ENCODE results near the gene SRSF7. TPM values are rescaled to one million over a fixed set of nuclear protein-coding genes. Genes with fewer than 3 reads are reported as not detected.

SRSF7 gene
- total RNA-seq, 5 donors from 2014 or later (not counting 1 experiment from before 2014, with no cell fraction given): 252 to 649 (median 265) TPM

DNA sequence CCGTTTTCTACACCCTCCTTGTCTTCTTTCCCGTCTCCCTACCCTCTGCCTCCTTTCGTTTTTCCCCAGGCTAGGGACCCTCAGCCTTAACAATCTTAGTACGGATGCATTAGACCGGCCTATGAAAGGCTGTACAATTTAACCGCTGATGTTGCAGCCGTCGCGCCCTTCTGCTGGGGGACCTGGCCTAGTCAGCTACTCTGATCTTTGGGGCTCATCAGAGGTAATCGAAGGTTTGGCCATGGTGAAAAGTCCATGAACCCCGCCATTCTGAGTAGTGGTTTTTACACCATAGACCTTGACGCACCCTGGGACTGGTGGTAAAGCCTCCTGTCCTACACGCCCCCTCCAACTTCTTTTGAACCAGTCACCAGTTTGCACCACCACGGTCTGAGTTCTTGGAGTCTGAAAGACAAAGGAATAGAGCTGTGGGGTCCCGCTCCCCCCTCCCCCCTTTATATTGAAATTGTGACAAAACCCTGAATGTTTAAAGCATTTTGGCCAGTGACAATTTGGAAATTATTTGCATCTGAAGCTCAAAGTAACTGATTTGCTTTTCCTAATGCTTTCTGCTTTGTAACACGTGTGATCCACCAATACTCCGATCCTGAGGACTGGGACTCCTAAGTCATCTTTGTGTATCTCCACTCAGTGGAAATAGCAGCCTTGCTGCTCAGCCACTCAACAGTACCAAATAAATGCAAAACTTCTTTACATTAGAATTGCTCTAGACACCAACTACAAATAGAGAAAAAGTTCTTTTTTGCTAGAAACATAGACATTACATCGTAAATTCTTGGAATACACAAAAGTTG, 642 bp upstream of the SRSF7 start:
- ChIA-PET POLR2A (interaction anchor here (0.5 to 2.5 kb wide), 87 partner anchors 8 to 1787 kb away, joined by 3 to 41 read pairs (median 4); partner anchors contain the start of genes GALM (in 2 of the 2), GEMIN6 (in 2 of the 2), CEBPZ (in 1 of the 2) and DHX57 (in 1 of the 2)), CTCF (interaction anchor here (0.6 to 1.9 kb wide), 10 partner anchors 12 to 436 kb away, joined by 3 to 10 read pairs (median 4); no protein-coding TSS in a partner anchor)
- Histone ChIP-seq H3K27me3 (replicated peaks in 1 of 2; ENCODE audit: control insufficient read depth in 2 of 2, extremely low read depth in 1 of 2, insufficient read depth in 2 of 2, low read length in 1 of 2) (no peaks in the 10 kb centered on the region), H3K4me1 (ENCODE audit: control insufficient read depth in 1 of 2, extremely low read depth in 1 of 2, insufficient read depth in 2 of 2, low read length in 2 of 2) (peaks cover 30 to 46% of the 10 kb centered on the region in 2 experiments), H3K4me3 (ENCODE audit: control insufficient read depth in 1 of 2, extremely low read depth in 1 of 2, low read length in 1 of 2) (peak overlapping the region; percentile 89 to 95), H3K27ac (ENCODE audit: low read length) (peak overlapping the region; percentile 96), H3K9me3 (no peaks in the 10 kb centered on the region), H3K36me3 (ENCODE audit: control insufficient read depth in 2 of 2, extremely low read depth in 1 of 2, insufficient read depth in 1 of 2, low read length in 1 of 2) (peaks cover 4 to 32% of the 10 kb centered on the region in 2 donors)
- H3K27me3 Mint-ChIP-seq: peaks cover 0 to 3% of the 10 kb centered on the region in 2 donors
- no peaks in the 10 kb centered on the region for H3K9me3 Mint-ChIP-seq
- peak in 5 of 35 experiments; percentile 2 to 51 (median 17) for DNase-seq
- H3K4me1 Mint-ChIP-seq: peaks cover 44 to 58% (median 54%) of the 10 kb centered on the region in 3 donors
- peaks cover 37% of the 10 kb centered on the region for H3K36me3 Mint-ChIP-seq
- 17% methylated on average over 14 of the region's 18 CpGs for WGBS (ENCODE audit: insufficient coverage)
- H3K4me3 Mint-ChIP-seq: peak overlapping the region; percentile 99 to 100 (median 100)
- peak overlapping the region; percentile 99 to 100 for H3K27ac Mint-ChIP-seq
- ATAC-seq (replicated peaks in 1 of 4): peak in 3 of 4 experiments; percentile 3

DNA sequence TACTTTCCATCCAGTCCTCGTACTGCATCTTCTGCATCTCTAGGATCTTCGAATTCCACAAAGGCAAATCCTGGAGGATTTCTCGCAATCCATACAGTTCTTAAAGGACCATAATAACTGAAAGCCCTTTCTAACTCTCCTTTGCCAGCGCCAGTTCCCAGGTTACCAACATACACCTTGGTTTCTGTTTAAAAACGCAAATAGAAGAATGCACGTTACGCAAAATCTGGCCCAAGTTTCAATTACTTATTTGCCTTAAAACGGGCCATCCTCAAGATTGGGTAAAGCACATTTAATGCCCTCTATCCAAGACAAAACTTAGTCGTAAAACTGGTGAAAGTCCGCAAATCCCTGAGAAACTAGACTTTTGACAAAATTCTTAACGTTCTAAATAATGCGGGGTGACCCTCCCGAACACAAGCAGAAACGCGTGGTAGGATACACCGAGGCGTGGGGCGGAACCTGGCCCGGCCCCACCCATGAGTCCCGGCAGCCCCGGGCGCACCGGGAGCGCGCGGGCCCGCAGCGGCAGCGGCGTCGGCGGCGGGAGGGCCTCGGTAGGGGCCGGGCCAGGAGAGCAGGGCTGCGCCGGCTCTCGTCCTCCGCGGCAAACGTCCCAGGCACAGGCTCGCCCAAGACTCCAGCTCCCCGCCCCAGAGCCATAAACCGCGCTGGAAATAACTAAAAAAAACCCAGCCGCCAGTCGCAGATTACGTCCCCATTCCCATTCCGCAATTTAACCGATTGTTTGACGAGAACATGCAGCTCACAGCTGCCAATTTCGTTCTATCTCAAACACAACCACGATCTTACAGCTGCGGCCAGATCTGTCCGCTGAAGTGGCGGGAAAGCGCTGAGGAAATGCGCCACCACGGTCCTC, 910 bp downstream of the SRSF7 start:
- Histone ChIP-seq H3K4me3 (ENCODE audit: control insufficient read depth in 1 of 2, extremely low read depth in 1 of 2, low read length in 1 of 2) (peak overlapping the region; percentile 89 to 95), H3K4me1 (ENCODE audit: control insufficient read depth in 1 of 2, extremely low read depth in 1 of 2, insufficient read depth in 2 of 2, low read length in 2 of 2) (peaks cover 39 to 49% of the 10 kb centered on the region in 2 experiments), H3K27ac (ENCODE audit: low read length) (peak overlapping the region; percentile 96), H3K36me3 (ENCODE audit: control insufficient read depth in 2 of 2, extremely low read depth in 1 of 2, insufficient read depth in 1 of 2, low read length in 1 of 2) (peaks cover 4 to 48% of the 10 kb centered on the region in 2 donors), H3K9me3 (no peaks in the 10 kb centered on the region), H3K27me3 (replicated peaks in 1 of 2; ENCODE audit: control insufficient read depth in 2 of 2, extremely low read depth in 1 of 2, insufficient read depth in 2 of 2, low read length in 1 of 2) (no peaks in the 10 kb centered on the region)
- peaks cover 60 to 74% (median 70%) of the 10 kb centered on the region in 3 donors for H3K4me1 Mint-ChIP-seq
- WGBS (ENCODE audit: insufficient coverage): under 1% methylated on average over 55 of the region's 59 CpGs
- CTCF ChIA-PET: interaction anchor here (1.2 to 1.9 kb wide), 2 partner anchors 10 to 165 kb away, joined by 3 to 8 read pairs; no protein-coding TSS in a partner anchor
- ATAC-seq (replicated peaks in 1 of 4) (peak; percentile 27 to 52 (median 45)), DNase-seq (peak in 32 of 35 experiments; percentile 4 to 62 (median 32))
- POLR2A ChIA-PET: interaction anchor here (0.5 to 2.5 kb wide), 33 partner anchors 7 to 1518 kb away, joined by 3 to 36 read pairs (median 5); partner anchors contain the start of genes GALM (in 2 of the 2), CEBPZ (in 1 of the 2), DHX57 (in 1 of the 2) and HNRNPLL (in 1 of the 2)
- peaks cover 0 to 3% of the 10 kb centered on the region in 2 donors for H3K27me3 Mint-ChIP-seq
- no peaks in the 10 kb centered on the region for H3K9me3 Mint-ChIP-seq
- H3K36me3 Mint-ChIP-seq: peaks cover 51% of the 10 kb centered on the region
- peak overlapping the region; percentile 99 to 100 (median 100) for H3K4me3 Mint-ChIP-seq
- H3K27ac Mint-ChIP-seq: peak overlapping the region; percentile 99 to 100

DNA sequence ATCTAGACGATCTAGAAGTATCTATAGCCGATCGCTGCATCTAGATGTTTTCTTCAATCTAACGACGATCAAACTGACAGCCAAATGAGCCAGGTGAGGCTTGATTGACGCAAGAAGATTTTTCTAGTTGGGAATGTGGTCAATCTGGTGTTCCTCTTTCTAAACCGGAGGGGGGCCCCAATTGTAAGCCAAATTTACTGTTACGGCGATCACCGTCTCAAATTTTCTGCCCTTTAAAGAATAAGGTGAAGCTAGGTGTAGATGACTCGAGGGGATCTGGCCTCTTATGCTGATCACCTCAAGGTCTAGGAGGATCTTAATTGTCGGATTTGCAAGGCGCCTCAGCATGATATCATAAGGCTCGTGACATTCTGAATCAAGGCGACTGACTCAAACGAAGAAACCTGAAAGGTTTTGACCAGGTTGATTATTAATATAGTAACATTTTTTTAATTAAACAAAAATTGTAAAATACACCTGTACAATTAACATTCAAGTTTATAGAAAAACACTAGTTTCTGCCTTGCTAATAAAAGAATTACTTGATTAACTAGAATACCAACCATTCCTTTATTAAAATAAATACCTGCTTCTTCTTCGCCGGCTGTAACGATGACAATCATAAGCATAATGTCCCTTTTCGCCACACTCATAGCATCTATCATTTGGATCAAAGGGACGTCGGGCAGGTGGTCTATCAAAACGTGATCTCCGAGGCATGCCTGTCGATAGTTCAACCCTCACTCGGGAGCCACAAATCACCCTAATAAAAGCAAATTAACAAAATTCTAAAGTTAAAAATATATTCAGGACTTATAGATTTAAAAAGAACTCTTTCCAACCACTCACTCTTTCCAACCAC, 2.0 kb downstream of the SRSF7 start:
- peak overlapping the region; percentile 84 to 89 for H3K27ac Mint-ChIP-seq
- Histone ChIP-seq H3K4me1 (ENCODE audit: control insufficient read depth in 1 of 2, extremely low read depth in 1 of 2, insufficient read depth in 2 of 2, low read length in 2 of 2) (peaks cover 42 to 46% of the 10 kb centered on the region in 2 experiments), H3K4me3 (ENCODE audit: control insufficient read depth in 1 of 2, extremely low read depth in 1 of 2, low read length in 1 of 2) (peak overlapping the region; percentile 89 to 95), H3K9me3 (no peaks in the 10 kb centered on the region), H3K36me3 (ENCODE audit: control insufficient read depth in 2 of 2, extremely low read depth in 1 of 2, insufficient read depth in 1 of 2, low read length in 1 of 2) (peaks cover 4 to 57% of the 10 kb centered on the region in 2 donors), H3K27me3 (replicated peaks in 1 of 2; ENCODE audit: control insufficient read depth in 2 of 2, extremely low read depth in 1 of 2, insufficient read depth in 2 of 2, low read length in 1 of 2) (no peaks in the 10 kb centered on the region), H3K27ac (ENCODE audit: low read length) (peak overlapping the region; percentile 96)
- H3K9me3 Mint-ChIP-seq: no peaks in the 10 kb centered on the region
- peaks cover 60% of the 10 kb centered on the region for H3K36me3 Mint-ChIP-seq
- peaks cover 70 to 83% (median 78%) of the 10 kb centered on the region in 3 donors for H3K4me1 Mint-ChIP-seq
- H3K27me3 Mint-ChIP-seq: peaks cover 0 to 3% of the 10 kb centered on the region in 2 donors
- ChIA-PET CTCF (interaction anchor here (0.6 to 9.6 kb wide), 3 partner anchors 167 to 206 kb away, joined by 3 to 97 read pairs (median 5); no protein-coding TSS in a partner anchor), POLR2A (interaction anchor here (0.5 to 1.2 kb wide), 8 partner anchors 49 to 562 kb away, joined by 3 to 5 read pairs (median 4); no protein-coding TSS in a partner anchor)
- 22% methylated on average over 17 of the region's 26 CpGs for WGBS (ENCODE audit: insufficient coverage)
- no peak for ATAC-seq (replicated peaks in 1 of 4)
- peak overlapping the region; percentile 99 to 100 (median 100) for H3K4me3 Mint-ChIP-seq
- DNase-seq: peak in 1 of 35 experiments; percentile 50

DNA sequence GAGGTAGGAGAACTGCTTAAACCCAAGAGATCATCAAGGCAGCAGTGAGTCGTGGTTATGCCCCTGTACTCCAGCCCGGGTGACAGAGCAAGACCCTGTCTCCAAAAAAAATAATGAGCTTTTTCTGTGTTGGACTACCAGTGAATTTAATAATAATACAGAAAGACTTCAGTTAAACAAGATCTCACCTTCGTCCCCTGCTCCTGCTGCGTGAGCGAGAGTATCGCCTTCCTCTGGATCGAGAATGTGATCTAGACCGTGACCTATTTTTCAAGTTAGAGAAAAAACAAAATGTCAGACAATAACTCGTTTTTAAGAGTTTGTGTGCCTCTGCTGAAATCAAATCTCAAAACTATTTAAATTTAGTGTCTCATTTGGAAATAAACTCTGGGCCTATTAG, 2.8 kb downstream of the SRSF7 start:
- Histone ChIP-seq H3K4me1 (ENCODE audit: control insufficient read depth in 1 of 2, extremely low read depth in 1 of 2, insufficient read depth in 2 of 2, low read length in 2 of 2) (peaks cover 41 to 42% of the 10 kb centered on the region in 2 experiments), H3K36me3 (ENCODE audit: control insufficient read depth in 2 of 2, extremely low read depth in 1 of 2, insufficient read depth in 1 of 2, low read length in 1 of 2) (peaks cover 4 to 65% of the 10 kb centered on the region in 2 donors), H3K9me3 (no peaks in the 10 kb centered on the region), H3K27me3 (replicated peaks in 1 of 2; ENCODE audit: control insufficient read depth in 2 of 2, extremely low read depth in 1 of 2, insufficient read depth in 2 of 2, low read length in 1 of 2) (no peaks in the 10 kb centered on the region), H3K4me3 (ENCODE audit: control insufficient read depth in 1 of 2, extremely low read depth in 1 of 2, low read length in 1 of 2) (peak overlapping the region in 1 of 2 donors; percentile 10), H3K27ac (ENCODE audit: low read length) (peak overlapping the region; percentile 62)
- peaks cover 72 to 83% (median 80%) of the 10 kb centered on the region in 3 donors for H3K4me1 Mint-ChIP-seq
- H3K36me3 Mint-ChIP-seq: peaks cover 65% of the 10 kb centered on the region
- H3K9me3 Mint-ChIP-seq: no peaks in the 10 kb centered on the region
- CTCF ChIA-PET: interaction anchor here (0.6 to 9.6 kb wide), 3 partner anchors 166 to 205 kb away, joined by 3 to 97 read pairs (median 5); no protein-coding TSS in a partner anchor
- WGBS (ENCODE audit: insufficient coverage): 32% methylated on average over 6 of the region's 9 CpGs
- H3K4me3 Mint-ChIP-seq: peak overlapping the region; percentile 99 to 100 (median 100)
- peak overlapping the region; percentile 84 to 89 for H3K27ac Mint-ChIP-seq
- ATAC-seq (replicated peaks in 1 of 4) (no peak), DNase-seq (peak in 1 of 35 experiments; percentile 28)
- POLR2A ChIA-PET: interaction anchor here (0.5 to 1.2 kb wide), 10 partner anchors 48 to 1563 kb away, joined by 3 to 7 read pairs (median 4); partner anchors contain the start of gene GALM (in 1 of the 2)
- peaks cover 0 to 3% of the 10 kb centered on the region in 2 donors for H3K27me3 Mint-ChIP-seq

DNA sequence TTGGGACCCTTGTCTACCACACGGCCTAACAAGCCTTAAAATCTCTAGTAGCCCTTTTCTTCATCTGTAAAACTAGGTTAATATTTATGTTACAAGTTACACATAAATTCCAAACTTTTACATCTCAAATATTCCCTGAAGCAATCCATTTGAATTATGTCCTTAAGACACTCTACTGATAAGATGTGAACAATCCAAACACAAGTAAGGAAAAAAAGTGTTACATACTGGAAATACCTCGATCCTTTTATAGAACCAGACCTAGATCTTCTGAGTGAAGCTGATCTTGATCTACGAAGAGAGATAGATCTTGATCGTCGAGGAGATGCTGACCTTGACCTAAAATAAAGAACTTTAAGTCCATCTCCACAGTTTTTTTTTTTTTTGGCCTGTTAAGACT, 3.3 kb downstream of the SRSF7 start:
- ChIA-PET POLR2A (interaction anchor here (0.6 to 1.7 kb wide), 10 partner anchors 43 to 1563 kb away, joined by 3 to 7 read pairs (median 4); partner anchors contain the start of gene GALM (in 1 of the 2)), CTCF (interaction anchor here (0.7 to 9.6 kb wide), 4 partner anchors 146 to 278 kb away, joined by 3 to 97 read pairs (median 4); no protein-coding TSS in a partner anchor)
- peak overlapping the region; percentile 84 to 89 for H3K27ac Mint-ChIP-seq
- peak overlapping the region in 1 of 2 donors; percentile 10 for H3K4me3 ChIP-seq (ENCODE audit: control insufficient read depth in 1 of 2, extremely low read depth in 1 of 2, low read length in 1 of 2)
- H3K27me3 ChIP-seq (replicated peaks in 1 of 2; ENCODE audit: control insufficient read depth in 2 of 2, extremely low read depth in 1 of 2, insufficient read depth in 2 of 2, low read length in 1 of 2): no peaks in the 10 kb centered on the region
- peaks cover 4 to 71% of the 10 kb centered on the region in 2 donors for H3K36me3 ChIP-seq (ENCODE audit: control insufficient read depth in 2 of 2, extremely low read depth in 1 of 2, insufficient read depth in 1 of 2, low read length in 1 of 2)
- no peaks in the 10 kb centered on the region for H3K9me3 ChIP-seq
- H3K4me1 Mint-ChIP-seq: peaks cover 75 to 83% (median 82%) of the 10 kb centered on the region in 3 donors
- H3K27me3 Mint-ChIP-seq: peaks cover 0 to 3% of the 10 kb centered on the region in 2 donors
- H3K9me3 Mint-ChIP-seq: no peaks in the 10 kb centered on the region
- peak overlapping the region; percentile 62 for H3K27ac ChIP-seq (ENCODE audit: low read length)
- ATAC-seq (replicated peaks in 1 of 4) (no peak), DNase-seq (peak in 1 of 35 experiments; percentile 24)
- peak overlapping the region; percentile 99 to 100 (median 100) for H3K4me3 Mint-ChIP-seq
- peaks cover 41 to 42% of the 10 kb centered on the region in 2 experiments for H3K4me1 ChIP-seq (ENCODE audit: control insufficient read depth in 1 of 2, extremely low read depth in 1 of 2, insufficient read depth in 2 of 2, low read length in 2 of 2)
- WGBS (ENCODE audit: insufficient coverage): 83% methylated on average over 4 of the region's 5 CpGs
- peaks cover 65% of the 10 kb centered on the region for H3K36me3 Mint-ChIP-seq

Measured in T-cell (primary cell).